Ectodermal cell (in vitro differentiated cells): ENCODE results near the gene CA10.

ENCODE experiments used
- H3K27ac ChIP-seq: 2 replicates; pipeline ENCODE4 v1.7.0; 2013; ENCODE audit warnings: mild to moderate bottlenecking, low read depth, low read length; ENCODE audit not compliant: insufficient read depth, poor library complexity, severe bottlenecking
- H3K27me3 ChIP-seq: 2 replicates; pipeline ENCODE4 v1.7.0; 2013; ENCODE audit warnings: mild to moderate bottlenecking, low read length; ENCODE audit not compliant: insufficient read depth, control insufficient read depth, poor library complexity, severe bottlenecking
- H3K36me3 ChIP-seq: one replicate; pipeline ENCODE4 v1.7.0; 2013; ENCODE audit warnings: low read length; ENCODE audit not compliant: control insufficient read depth, insufficient read depth
- H3K4me1 ChIP-seq: one replicate; pipeline ENCODE4 v1.7.0; 2013; ENCODE audit warnings: low read length; ENCODE audit not compliant: control insufficient read depth, insufficient read depth
- H3K4me3 ChIP-seq: 2 replicates; pipeline ENCODE4 v1.7.0; 2013; ENCODE audit warnings: low read depth, low read length, control low read depth; ENCODE audit not compliant: insufficient read depth
- H3K9me3 ChIP-seq: 2 replicates; pipeline ENCODE4 v1.7.0; 2013; ENCODE audit warnings: mild to moderate bottlenecking, low read length, moderate library complexity; ENCODE audit not compliant: control insufficient read depth
- WGBS, 2 experiments: methylation state at CpG; one replicate each; pipeline ENCODE4 v1.1.7; 2013; ENCODE audit warnings: missing lambda C conversion rate in 2 of 2; 5-methylcytosine and 5-hydroxymethylcytosine counted together

CA10 gene

GRCh38 chr17:51670899-51671298 is 487.6 kb downstream of the CA10 start:
- H3K9me3 ChIP-seq: no peaks in the 10 kb centered on the region
- H3K4me3 ChIP-seq: no peak overlapping the region
- 89 to 94% methylated on average over 3 of the region's 3 CpGs for WGBS, 2 experiments
- H3K4me1 ChIP-seq: no peaks in the 10 kb centered on the region
- no peaks in the 10 kb centered on the region for H3K36me3 ChIP-seq
- H3K27me3 ChIP-seq: no peaks in the 10 kb centered on the region
- no peak overlapping the region for H3K27ac ChIP-seq

- Histone ChIP-seq H3K4me1 (no peaks in the 10 kb centered on the region), H3K4me3 (no peak overlapping the region), H3K36me3 (no peaks in the 10 kb centered on the region), H3K27me3 (no peaks in the 10 kb centered on the region), H3K9me3 (no peaks in the 10 kb centered on the region), H3K27ac (no peak overlapping the region)
- 95 to 96% methylated on average over 11 of the region's 11 CpGs for WGBS, 2 experiments
Measured at GRCh38 chr17:51668963-51669246, 489.6 kb downstream of the CA10 start.

- H3K27ac ChIP-seq: no peak overlapping the region
Measured at GRCh38 chr17:51668155-51668962, 490.2 kb downstream of the CA10 start.

GRCh38 chr17:51667706-51668083 is 490.8 kb downstream of the CA10 start:
- Histone ChIP-seq H3K4me1 (no peaks in the 10 kb centered on the region), H3K36me3 (no peaks in the 10 kb centered on the region), H3K4me3 (no peak overlapping the region), H3K9me3 (no peaks in the 10 kb centered on the region), H3K27me3 (no peaks in the 10 kb centered on the region), H3K27ac (no peak overlapping the region)
- 89 to 100% methylated on average over 2 of the region's 2 CpGs for WGBS, 2 experiments

More at GRCh38 chr17:51668155-51668962, 490.2 kb downstream of the CA10 start:
- H3K36me3 ChIP-seq: no peaks in the 10 kb centered on the region
- 86 to 88% methylated on average over 21 of the region's 21 CpGs for WGBS, 2 experiments
- no peak overlapping the region for H3K4me3 ChIP-seq
- H3K27me3 ChIP-seq: no peaks in the 10 kb centered on the region
- no peaks in the 10 kb centered on the region for H3K9me3 ChIP-seq
- H3K4me1 ChIP-seq: no peaks in the 10 kb centered on the region

DNA sequence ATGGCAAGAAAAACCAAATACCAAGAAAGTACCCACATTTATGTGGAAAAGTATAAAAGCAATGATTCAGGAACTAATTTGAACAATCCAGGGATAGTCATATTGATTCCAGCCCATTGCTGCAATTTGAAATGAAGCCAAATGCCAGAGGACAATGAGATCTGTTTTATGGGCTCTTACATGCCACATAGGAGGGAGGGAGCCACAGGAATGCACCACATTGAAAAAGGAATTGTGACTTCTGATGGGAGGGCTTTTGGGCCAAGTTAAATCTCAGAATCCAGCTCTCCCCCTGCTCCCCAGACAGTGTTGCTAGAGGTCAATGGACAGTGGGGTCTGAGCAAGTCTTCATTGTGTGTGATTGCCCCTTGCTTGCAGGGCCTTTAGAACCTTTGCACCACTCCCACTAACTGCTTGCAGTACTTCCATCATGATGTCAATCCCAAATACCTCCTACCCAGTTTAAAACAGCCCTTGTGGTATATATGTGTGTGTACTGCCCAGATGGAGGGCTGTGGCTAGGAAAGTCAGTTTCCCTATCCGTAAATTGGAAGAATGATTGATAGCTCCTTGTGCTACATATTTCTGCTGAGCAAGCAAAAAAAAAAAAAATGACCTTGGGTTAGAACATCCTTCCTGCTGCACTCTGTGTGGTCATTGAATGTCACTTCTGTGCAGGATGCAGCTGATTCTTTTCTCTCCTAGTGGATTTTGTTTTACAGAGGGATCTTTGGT is 491.4 kb downstream of the CA10 start:
- H3K4me3 ChIP-seq: no peak overlapping the region
- 92 to 96% methylated on average over 1 of the region's 1 CpG for WGBS, 2 experiments
- no peaks in the 10 kb centered on the region for H3K27me3 ChIP-seq
- H3K9me3 ChIP-seq: no peaks in the 10 kb centered on the region
- H3K27ac ChIP-seq: no peak overlapping the region
- no peaks in the 10 kb centered on the region for H3K4me1 ChIP-seq
- H3K36me3 ChIP-seq: no peaks in the 10 kb centered on the region

DNA sequence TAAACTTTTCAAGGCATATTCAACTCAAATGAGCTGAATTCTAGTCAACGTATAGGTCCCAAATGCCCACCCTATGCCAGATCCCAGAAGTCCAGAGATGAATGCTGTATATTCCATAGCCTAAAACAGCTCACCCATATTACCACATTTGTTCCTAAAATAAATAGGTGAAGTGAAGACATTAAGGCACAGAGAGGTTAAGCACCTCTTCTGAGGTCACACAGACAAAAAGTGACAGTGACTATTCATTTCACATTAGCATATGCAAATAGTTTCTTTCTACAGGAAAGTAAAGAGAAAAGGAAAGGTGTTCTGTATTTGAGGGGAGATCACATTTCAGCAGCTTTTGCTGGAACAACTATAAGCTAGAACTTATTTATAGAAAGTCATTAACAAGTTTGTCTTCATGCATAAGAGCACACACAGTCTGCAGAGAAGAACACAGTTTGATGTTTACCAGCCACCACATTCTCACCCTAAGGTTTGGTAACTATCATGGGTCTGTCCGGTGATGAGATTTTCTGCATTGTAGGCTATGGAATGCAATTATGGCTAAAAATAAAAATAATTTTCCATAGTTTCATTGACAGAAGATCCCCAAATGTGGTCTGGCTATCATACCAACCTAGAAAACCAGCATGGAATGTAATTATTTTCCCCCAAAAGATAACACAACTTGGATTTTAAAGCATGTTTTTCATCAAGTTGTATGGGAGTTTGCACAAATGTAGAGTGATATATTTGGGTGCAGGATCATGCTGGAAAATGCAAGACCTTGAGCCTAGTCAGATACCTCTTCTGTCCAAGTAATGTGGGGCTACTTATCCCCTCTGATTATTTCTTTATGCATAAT is 496.1 kb downstream of the CA10 start:
- Histone ChIP-seq H3K9me3 (no peaks in the 10 kb centered on the region), H3K4me1 (no peaks in the 10 kb centered on the region), H3K27me3 (no peaks in the 10 kb centered on the region), H3K4me3 (no peak overlapping the region), H3K27ac (no peak overlapping the region), H3K36me3 (no peaks in the 10 kb centered on the region)
- WGBS, 2 experiments: 85 to 94% methylated on average over 1 of the region's 2 CpGs

GRCh38 chr17:51661403-51661802 is 497.1 kb downstream of the CA10 start:
- Histone ChIP-seq H3K9me3 (no peaks in the 10 kb centered on the region), H3K27ac (no peak overlapping the region), H3K4me3 (no peak overlapping the region), H3K4me1 (no peaks in the 10 kb centered on the region), H3K27me3 (no peaks in the 10 kb centered on the region), H3K36me3 (no peaks in the 10 kb centered on the region)
- WGBS, 2 experiments: 93 to 95% methylated on average over 3 to 4 of the region's 4 CpGs

DNA sequence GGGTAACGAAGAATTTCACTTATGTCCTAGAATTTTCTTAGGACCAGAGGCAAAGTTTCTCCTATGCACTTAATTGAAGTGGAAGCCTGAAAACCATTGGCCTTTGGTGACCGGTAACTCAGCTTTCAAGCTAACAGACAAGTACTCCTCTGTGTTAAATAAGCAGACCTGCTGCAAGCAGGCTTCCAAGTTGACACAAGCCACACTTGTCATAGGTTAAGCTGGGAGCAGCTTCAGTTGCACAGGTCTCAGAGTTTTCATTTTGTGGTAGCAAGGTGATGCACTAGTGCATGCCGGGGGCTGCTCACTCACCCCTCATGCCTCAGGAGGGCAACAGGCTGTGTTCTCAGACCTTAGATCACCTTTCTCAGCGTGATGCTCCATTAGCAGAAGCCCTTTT is 498.2 kb downstream of the CA10 start:
- 65 to 68% methylated on average over 4 of the region's 4 CpGs for WGBS, 2 experiments
- no peaks in the 10 kb centered on the region for H3K4me1 ChIP-seq
- H3K36me3 ChIP-seq: no peaks in the 10 kb centered on the region

DNA sequence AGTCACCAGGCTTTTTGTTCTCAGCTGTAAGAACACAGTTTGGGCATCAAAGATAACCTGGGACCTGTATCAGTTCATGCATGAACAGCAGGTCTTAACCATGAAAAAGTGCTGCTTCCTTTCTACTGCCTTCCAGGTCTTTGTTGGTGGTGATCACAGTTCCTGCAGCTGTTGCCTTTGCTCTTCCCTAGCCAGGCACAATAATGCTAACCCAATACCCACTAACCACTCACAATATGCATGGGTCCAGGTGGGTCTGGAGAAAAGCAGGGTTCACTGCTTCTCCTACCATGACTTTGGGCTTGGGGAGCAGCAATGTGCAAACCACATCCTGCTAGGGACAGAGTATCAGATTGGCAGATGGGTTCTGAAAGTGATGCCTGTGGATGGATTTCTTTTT is 501.3 kb downstream of the CA10 start:
- Histone ChIP-seq H3K4me3 (no peak overlapping the region), H3K27me3 (no peaks in the 10 kb centered on the region), H3K27ac (no peak overlapping the region), H3K36me3 (no peaks in the 10 kb centered on the region), H3K9me3 (no peaks in the 10 kb centered on the region), H3K4me1 (no peaks in the 10 kb centered on the region)

More for the DNA sequence above, 498.2 kb downstream of the CA10 start:
- no peaks in the 10 kb centered on the region for H3K9me3 ChIP-seq
- H3K4me3 ChIP-seq: no peak overlapping the region
- H3K27ac ChIP-seq: no peak overlapping the region
- no peaks in the 10 kb centered on the region for H3K27me3 ChIP-seq

DNA sequence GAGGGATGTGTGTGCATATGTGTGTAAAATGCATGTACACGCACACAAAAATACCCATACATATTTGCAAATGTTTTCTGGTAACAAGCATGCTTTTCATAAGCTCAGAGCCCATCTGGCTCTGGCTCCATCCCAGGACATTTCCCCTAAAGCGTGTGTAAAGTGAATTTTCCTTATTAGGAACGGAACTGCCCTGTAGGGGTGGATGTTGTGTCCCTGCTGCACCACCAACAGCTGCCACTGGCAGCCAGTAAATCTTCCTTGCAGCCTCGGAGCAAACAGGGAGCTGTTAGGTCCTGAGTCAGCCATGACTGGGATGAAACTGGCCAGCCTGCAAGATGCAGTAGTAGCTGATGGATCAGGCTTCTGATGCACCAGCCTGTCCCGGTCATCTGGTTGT is 504.6 kb downstream of the CA10 start:
- no peaks in the 10 kb centered on the region for H3K36me3 ChIP-seq
- 41 to 45% methylated on average over 4 to 5 of the region's 5 CpGs for WGBS, 2 experiments
- H3K27ac ChIP-seq: no peak overlapping the region
- H3K4me1 ChIP-seq: no peaks in the 10 kb centered on the region
- no peaks in the 10 kb centered on the region for H3K9me3 ChIP-seq
- H3K4me3 ChIP-seq: no peak overlapping the region
- no peaks in the 10 kb centered on the region for H3K27me3 ChIP-seq
